Subcutaneous adipose tissue (tissue), 4 donors: ENCODE measurements around the gene FCN2. TPM values are rescaled to one million over a fixed set of nuclear protein-coding genes. Genes with fewer than 3 reads are reported as not detected.

Source experiments
- total RNA-seq, 4 donors: library from RNA; depleted of rRNA; stranded (reverse); fragments of >200 nt; gene quantifications; one replicate each; pipeline ENCODE4 v1.1.0, GENCODE V29; 2016
- TF ChIP-seq, protein P1 (sequence below): fragments of 450-650 bp; IDR thresholded peaks from one replicate; pipeline ENCODE4 v1.5.1; 2016; ENCODE audit warnings: low read depth, mild to moderate bottlenecking, control low read depth, antibody characterized with exemption, moderate library complexity

Gene FCN2
- total RNA-seq, 4 donors from 2014 or later = 1.3 to 9.8 (median 2.5) TPM

DNA sequence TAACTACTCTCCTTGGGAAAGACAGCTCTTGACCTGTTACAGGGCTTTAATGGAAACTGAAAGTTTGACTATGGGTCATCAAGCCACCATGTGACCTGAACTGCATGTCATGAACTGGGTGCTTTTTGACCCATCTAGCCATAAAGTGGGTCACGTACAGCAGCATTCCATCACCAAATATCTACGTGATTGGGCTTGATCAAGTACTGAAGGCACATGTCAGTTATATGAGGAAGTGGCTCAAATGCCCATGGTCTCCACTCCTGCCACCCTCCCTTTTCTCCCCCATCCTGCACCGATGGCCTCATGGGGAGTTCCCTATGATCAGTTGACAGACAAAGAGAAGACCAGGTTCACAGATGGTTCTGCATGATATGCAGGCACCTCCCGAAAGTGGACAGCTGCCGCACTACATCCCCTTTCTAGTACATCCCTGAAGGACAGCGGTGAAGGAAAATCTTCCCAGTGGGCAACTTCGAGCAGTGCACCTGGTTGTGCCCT, 44.5 kb downstream of the FCN2 start:
- TF ChIP-seq, protein P1, sequence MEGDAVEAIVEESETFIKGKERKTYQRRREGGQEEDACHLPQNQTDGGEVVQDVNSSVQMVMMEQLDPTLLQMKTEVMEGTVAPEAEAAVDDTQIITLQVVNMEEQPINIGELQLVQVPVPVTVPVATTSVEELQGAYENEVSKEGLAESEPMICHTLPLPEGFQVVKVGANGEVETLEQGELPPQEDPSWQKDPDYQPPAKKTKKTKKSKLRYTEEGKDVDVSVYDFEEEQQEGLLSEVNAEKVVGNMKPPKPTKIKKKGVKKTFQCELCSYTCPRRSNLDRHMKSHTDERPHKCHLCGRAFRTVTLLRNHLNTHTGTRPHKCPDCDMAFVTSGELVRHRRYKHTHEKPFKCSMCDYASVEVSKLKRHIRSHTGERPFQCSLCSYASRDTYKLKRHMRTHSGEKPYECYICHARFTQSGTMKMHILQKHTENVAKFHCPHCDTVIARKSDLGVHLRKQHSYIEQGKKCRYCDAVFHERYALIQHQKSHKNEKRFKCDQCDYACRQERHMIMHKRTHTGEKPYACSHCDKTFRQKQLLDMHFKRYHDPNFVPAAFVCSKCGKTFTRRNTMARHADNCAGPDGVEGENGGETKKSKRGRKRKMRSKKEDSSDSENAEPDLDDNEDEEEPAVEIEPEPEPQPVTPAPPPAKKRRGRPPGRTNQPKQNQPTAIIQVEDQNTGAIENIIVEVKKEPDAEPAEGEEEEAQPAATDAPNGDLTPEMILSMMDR = no peak

DNA sequence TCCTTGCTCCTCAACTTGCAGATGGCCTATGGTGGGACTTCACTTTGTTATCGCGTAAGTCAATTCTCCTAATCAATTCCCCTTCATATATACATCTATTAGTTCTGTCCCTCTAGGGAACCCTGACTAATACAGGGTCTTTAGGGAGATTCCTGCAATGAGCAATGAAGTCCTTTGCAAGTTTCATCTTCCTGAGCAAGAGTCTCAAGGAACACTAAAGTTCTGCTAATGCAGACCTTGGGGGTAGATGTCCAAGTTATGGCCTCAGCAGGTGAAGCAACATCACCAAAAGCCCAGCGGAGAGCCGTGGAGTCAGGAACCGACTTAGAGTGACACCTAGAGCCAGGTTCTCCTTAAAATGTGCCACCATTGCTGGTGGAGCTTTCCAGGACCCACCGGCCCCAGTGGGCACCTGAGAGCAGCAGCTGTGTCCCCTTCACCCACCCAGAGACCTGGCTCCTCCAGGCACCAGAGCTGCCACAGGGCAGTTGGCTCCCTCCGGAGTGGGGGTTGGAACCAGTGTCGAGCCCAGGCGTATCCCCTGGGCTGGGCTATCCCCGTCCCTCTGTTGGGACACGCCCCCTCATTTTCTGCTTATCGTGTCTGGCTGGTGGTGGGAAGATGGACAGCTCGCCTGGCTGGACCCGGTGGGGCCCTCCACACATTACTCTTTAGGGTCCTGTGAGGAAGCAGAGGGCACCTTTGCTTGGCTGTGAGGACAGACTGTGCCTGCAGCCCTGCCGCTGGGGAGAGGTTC, 48.0 kb downstream of the FCN2 start:
- TF ChIP-seq, protein P1 = no peak

DNA sequence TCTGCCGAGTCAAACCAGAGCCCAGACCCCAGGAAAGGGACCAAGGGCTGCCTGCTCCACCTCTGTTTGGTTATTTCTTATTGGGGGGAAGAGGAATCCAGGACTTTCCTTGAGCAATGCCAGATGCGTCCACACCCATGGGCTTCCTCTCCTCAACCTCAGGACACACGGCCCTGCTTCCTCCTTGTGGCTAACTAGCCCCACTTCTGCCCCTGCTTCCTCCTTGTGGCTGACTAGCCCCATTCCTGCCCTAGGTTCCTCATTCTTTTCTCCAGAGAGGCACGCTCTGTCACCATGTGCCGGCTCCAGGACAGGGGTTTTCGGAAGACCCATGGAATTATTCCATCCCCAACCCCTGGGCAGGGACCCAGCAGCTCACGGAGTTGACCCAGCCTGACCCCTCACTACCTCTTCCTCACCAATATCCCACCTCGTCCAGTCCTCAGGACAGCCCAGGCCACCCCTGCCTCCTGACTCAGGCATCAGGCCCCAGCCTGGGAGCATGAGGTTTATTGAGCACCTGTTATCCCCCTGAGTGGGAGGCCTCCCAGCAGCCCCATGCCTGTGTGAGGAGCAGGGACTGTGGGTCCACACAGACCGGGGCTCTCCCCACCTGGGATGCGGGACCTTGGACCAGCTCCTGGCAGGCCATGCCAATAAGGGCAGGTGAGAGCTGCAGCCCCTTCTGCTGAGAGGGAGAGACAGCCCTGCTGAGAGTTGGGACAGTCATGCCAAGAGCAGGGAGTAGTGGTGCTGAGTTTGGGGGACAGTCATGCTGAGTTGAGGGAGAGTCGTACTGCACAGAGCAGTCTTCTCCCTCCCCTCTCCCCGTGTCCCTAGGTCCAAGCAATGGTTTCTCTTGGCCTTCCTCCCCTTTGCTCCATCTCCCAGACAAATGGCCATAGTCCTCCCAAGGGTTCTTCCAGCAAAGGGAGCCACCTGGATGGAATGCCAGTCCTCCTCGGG, 48.9 kb downstream of the FCN2 start:
- TF ChIP-seq, protein P1 = no peak

DNA sequence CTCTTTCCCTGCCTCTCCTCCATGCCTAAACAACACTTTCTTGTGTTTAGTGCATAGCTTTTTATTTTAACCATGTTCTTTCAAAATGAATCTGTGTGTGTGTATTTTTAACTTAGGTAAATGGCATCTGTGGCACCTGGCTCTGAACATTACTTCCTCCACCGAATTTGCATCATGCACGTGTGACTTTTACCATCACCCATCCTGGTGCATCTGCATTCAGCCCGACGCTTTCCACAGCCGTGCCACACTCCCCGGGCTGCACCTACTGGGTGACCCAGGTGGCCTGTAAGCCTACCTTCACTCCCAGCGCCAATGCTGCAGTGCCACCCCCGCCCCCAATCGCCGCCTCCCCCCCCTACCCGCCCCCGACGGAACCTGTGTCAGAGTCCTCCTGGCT, 49.8 kb downstream of the FCN2 start:
- TF ChIP-seq, protein P1 = no peak

DNA sequence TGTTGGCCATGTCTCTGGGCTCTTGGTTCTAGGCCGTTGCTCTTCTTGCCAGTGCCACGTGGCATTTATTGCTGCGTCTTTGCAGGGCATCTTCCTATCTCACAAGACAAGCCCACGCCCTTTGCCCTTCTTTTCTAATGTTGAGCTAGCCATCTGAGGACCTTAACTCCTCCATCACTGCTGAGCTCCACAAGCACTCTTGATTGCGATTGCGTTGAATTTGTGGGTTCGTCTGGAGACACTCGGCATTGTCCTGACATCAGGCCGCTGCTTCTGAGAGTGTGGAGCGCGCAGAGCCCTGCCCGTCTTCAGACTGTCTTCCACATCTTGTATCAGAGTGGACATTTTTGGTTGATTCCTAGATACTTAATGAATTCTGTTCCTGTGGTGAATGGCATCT, 51.6 kb downstream of the FCN2 start:
- TF ChIP-seq, protein P1 = no peak

DNA sequence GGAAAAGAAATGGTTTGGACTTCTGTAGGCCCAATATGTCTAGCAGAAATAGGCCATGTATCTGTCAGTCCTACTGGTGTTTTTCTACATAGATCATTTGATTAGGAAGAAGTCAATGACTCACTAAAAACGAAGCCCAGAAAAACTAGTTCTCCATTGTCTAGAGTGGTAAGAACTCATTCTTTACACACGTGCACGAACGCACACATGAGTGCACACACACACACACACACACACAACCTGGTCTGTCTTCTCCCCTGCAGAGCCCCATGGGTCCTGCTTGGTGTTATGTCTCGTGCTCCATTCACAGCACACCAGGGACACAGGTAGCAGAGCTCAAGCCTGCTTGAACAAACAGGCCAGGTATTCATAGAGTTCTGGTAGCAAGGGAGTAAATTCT, 52.0 kb downstream of the FCN2 start:
- TF ChIP-seq, protein P1 = no peak
